GM21529 (cell line): Measurements from ENCODE around the gene CYP4F12.
"Not testable (repeated sequence)": the region's sequence is repeated elsewhere in the genome, so short reads cannot be mapped to it uniquely, and the experiment has no call there.

Source experiments
- ATAC-seq: cut with Tn5 transposase; IDR thresholded peaks from one replicate; pipeline ENCODE4 v1.9.1; 2021; ENCODE audit not compliant: unreplicated experiment

Gene CYP4F12

GRCh38 chr19:15649526-15649925 is 23.4 kb upstream of the CYP4F12 start:
- no peak for ATAC-seq

- not testable (repeated sequence) for ATAC-seq
Observed at GRCh38 chr19:15650123-15650522, 22.8 kb upstream of the CYP4F12 start.

- ATAC-seq, result no peak
Observed at GRCh38 chr19:15651791-15652190, 21.1 kb upstream of the CYP4F12 start.

- no peak for ATAC-seq
Observed at GRCh38 chr19:15652559-15653278, 20.2 kb upstream of the CYP4F12 start.

GRCh38 chr19:15656467-15656866 is 16.4 kb upstream of the CYP4F12 start:
- ATAC-seq, result no peak

- no peak for ATAC-seq
Observed at GRCh38 chr19:15663247-15663646, 9.6 kb upstream of the CYP4F12 start.

GRCh38 chr19:15666186-15666585 is 6.7 kb upstream of the CYP4F12 start:
- no peak for ATAC-seq

- ATAC-seq, result no peak
Observed at GRCh38 chr19:15666883-15667282, 6.0 kb upstream of the CYP4F12 start.

- ATAC-seq, result no peak
Observed at GRCh38 chr19:15669440-15669839, 3.4 kb upstream of the CYP4F12 start.

- ATAC-seq, result no peak
Observed at GRCh38 chr19:15669891-15670290, 3.0 kb upstream of the CYP4F12 start.

- no peak for ATAC-seq
Observed at GRCh38 chr19:15671237-15671821, 1.6 kb upstream of the CYP4F12 start.

- ATAC-seq, result no peak
Observed at GRCh38 chr19:15671891-15672579, 852 bp upstream of the CYP4F12 start.

GRCh38 chr19:15673176-15673654 is 328 bp downstream of the CYP4F12 start:
- no peak for ATAC-seq

GRCh38 chr19:15675560-15675959 is 2.7 kb downstream of the CYP4F12 start:
- ATAC-seq, result no peak

- no peak for ATAC-seq
Observed at GRCh38 chr19:15679089-15679488, 6.2 kb downstream of the CYP4F12 start.

GRCh38 chr19:15679865-15680264 is 7.0 kb downstream of the CYP4F12 start:
- not testable (repeated sequence) for ATAC-seq

- no peak for ATAC-seq
Observed at GRCh38 chr19:15680478-15681322, 7.8 kb downstream of the CYP4F12 start.

GRCh38 chr19:15683411-15683810 is 10.5 kb downstream of the CYP4F12 start:
- no peak for ATAC-seq

GRCh38 chr19:15684828-15685227 is 11.9 kb downstream of the CYP4F12 start:
- ATAC-seq, result no peak

GRCh38 chr19:15696654-15697194 is 23.8 kb downstream of the CYP4F12 start:
- ATAC-seq, result no peak
